ENCODE measurements around the gene PGAP3.

Gene PGAP3

GRCh38 chr17:39694593-39694992, 6.7 kb upstream of the PGAP3 start:
- DNase-seq: no peak

GRCh38 chr17:39688945-39689344, 1.1 kb upstream of the PGAP3 start:
- DNase-seq: no peak

- DNase-seq: no peak
Measured at GRCh38 chr17:39688475-39688835, 598 bp upstream of the PGAP3 start.

GRCh38 chr17:39687101-39687545, 734 bp downstream of the PGAP3 start:
- no peak for DNase-seq

GRCh38 chr17:39684369-39685192, 3.3 kb downstream of the PGAP3 start:
- DNase-seq: no peak

GRCh38 chr17:39683295-39683939, 4.4 kb downstream of the PGAP3 start:
- no peak for DNase-seq

- DNase-seq: no peak
Measured at GRCh38 chr17:39679521-39680192, 8.2 kb downstream of the PGAP3 start.

GRCh38 chr17:39678340-39679116, 9.3 kb downstream of the PGAP3 start:
- no peak for DNase-seq

- no peak for DNase-seq
Measured at GRCh38 chr17:39677542-39678339, 10.1 kb downstream of the PGAP3 start.

GRCh38 chr17:39677072-39677471, 10.8 kb downstream of the PGAP3 start:
- DNase-seq: no peak

GRCh38 chr17:39676198-39676819, 11.5 kb downstream of the PGAP3 start:
- no peak for DNase-seq

- DNase-seq: no peak
Measured at GRCh38 chr17:39675390-39676082, 12.3 kb downstream of the PGAP3 start.

GRCh38 chr17:39674702-39675389, 13.0 kb downstream of the PGAP3 start:
- peak; percentile 23 for DNase-seq

GRCh38 chr17:39674179-39674578, 13.7 kb downstream of the PGAP3 start:
- DNase-seq: no peak

- no peak for DNase-seq
Measured at GRCh38 chr17:39673335-39674081, 14.3 kb downstream of the PGAP3 start.

- DNase-seq: no peak
Measured at GRCh38 chr17:39672522-39673334, 15.1 kb downstream of the PGAP3 start.

GRCh38 chr17:39671651-39672521, 16.0 kb downstream of the PGAP3 start:
- DNase-seq: no peak

GRCh38 chr17:39670746-39671145, 17.1 kb downstream of the PGAP3 start:
- DNase-seq: no peak

Data from NCI-H1417 treated with DMSO at 0.1 percent for 48 hours (cell line).